Mucosa of stomach (tissue), 1 donor: ENCODE measurements around the gene PPP1R3G.

ENCODE experiments used
- H3K27me3 ChIP-seq: one replicate; pipeline ENCODE4 v1.7.0; 2013; ENCODE audit warnings: mild to moderate bottlenecking, low read length; ENCODE audit not compliant: control insufficient read depth, insufficient read depth
- H3K36me3 ChIP-seq: one replicate; pipeline ENCODE4 v1.7.0; 2013; ENCODE audit warnings: low read length; ENCODE audit not compliant: control insufficient read depth, insufficient read depth
- H3K4me1 ChIP-seq: one replicate; pipeline ENCODE4 v1.7.0; 2013; ENCODE audit warnings: mild to moderate bottlenecking, low read length; ENCODE audit not compliant: control insufficient read depth, insufficient read depth
- H3K4me3 ChIP-seq: one replicate; pipeline ENCODE4 v1.7.0; 2013; ENCODE audit warnings: low read length
- H3K9ac ChIP-seq: one replicate; pipeline ENCODE4 v1.7.0; 2013; ENCODE audit warnings: mild to moderate bottlenecking, low read length, moderate library complexity
- H3K9me3 ChIP-seq: one replicate; pipeline ENCODE4 v1.7.0; 2013; ENCODE audit warnings: mild to moderate bottlenecking, low read length, moderate library complexity; ENCODE audit not compliant: control insufficient read depth
- donor health status: Pancreatic carcinoma.

Gene PPP1R3G

GRCh38 chr6:5125152-5126006, 40.2 kb downstream of the PPP1R3G start:
- H3K4me3 ChIP-seq, result no peak overlapping the region
- no peak overlapping the region for H3K9ac ChIP-seq
- no peaks in the 10 kb centered on the region for H3K36me3 ChIP-seq
- H3K4me1 ChIP-seq, result no peaks in the 10 kb centered on the region
- no peaks in the 10 kb centered on the region for H3K9me3 ChIP-seq
- H3K27me3 ChIP-seq, result no peaks in the 10 kb centered on the region

GRCh38 chr6:5126214-5126613, 41.1 kb downstream of the PPP1R3G start:
- Histone ChIP-seq H3K9ac (no peak overlapping the region), H3K36me3 (no peaks in the 10 kb centered on the region), H3K4me3 (no peak overlapping the region), H3K9me3 (no peaks in the 10 kb centered on the region), H3K27me3 (no peaks in the 10 kb centered on the region), H3K4me1 (no peaks in the 10 kb centered on the region)

GRCh38 chr6:5127106-5127687, 42.1 kb downstream of the PPP1R3G start:
- no peak overlapping the region for H3K4me3 ChIP-seq
- no peaks in the 10 kb centered on the region for H3K4me1 ChIP-seq
- no peaks in the 10 kb centered on the region for H3K9me3 ChIP-seq
- H3K9ac ChIP-seq, result no peak overlapping the region
- H3K36me3 ChIP-seq, result no peaks in the 10 kb centered on the region
- H3K27me3 ChIP-seq, result no peaks in the 10 kb centered on the region

- H3K9ac ChIP-seq, result no peak overlapping the region
- H3K36me3 ChIP-seq, result no peaks in the 10 kb centered on the region
- H3K27me3 ChIP-seq, result no peaks in the 10 kb centered on the region
- no peaks in the 10 kb centered on the region for H3K9me3 ChIP-seq
- H3K4me3 ChIP-seq, result no peak overlapping the region
- H3K4me1 ChIP-seq, result no peaks in the 10 kb centered on the region
Observed at GRCh38 chr6:5128351-5128750, 43.2 kb downstream of the PPP1R3G start.

- no peak overlapping the region for H3K4me3 ChIP-seq
- no peaks in the 10 kb centered on the region for H3K4me1 ChIP-seq
- H3K27me3 ChIP-seq, result no peaks in the 10 kb centered on the region
- H3K36me3 ChIP-seq, result no peaks in the 10 kb centered on the region
- H3K9ac ChIP-seq, result no peak overlapping the region
- no peaks in the 10 kb centered on the region for H3K9me3 ChIP-seq
Observed at GRCh38 chr6:5130135-5130866, 45.2 kb downstream of the PPP1R3G start.

GRCh38 chr6:5132731-5133130, 47.6 kb downstream of the PPP1R3G start:
- Histone ChIP-seq H3K9me3 (no peaks in the 10 kb centered on the region), H3K4me1 (no peaks in the 10 kb centered on the region), H3K36me3 (no peaks in the 10 kb centered on the region), H3K4me3 (no peak overlapping the region), H3K9ac (no peak overlapping the region), H3K27me3 (no peaks in the 10 kb centered on the region)

- Histone ChIP-seq H3K36me3 (no peaks in the 10 kb centered on the region), H3K4me1 (no peaks in the 10 kb centered on the region), H3K4me3 (no peak overlapping the region), H3K27me3 (no peaks in the 10 kb centered on the region), H3K9me3 (no peaks in the 10 kb centered on the region), H3K9ac (no peak overlapping the region)
Observed at GRCh38 chr6:5133943-5134342, 48.8 kb downstream of the PPP1R3G start.

GRCh38 chr6:5135788-5136376, 50.7 kb downstream of the PPP1R3G start:
- Histone ChIP-seq H3K36me3 (no peaks in the 10 kb centered on the region), H3K9ac (no peak overlapping the region), H3K9me3 (no peaks in the 10 kb centered on the region), H3K4me1 (no peaks in the 10 kb centered on the region), H3K27me3 (no peaks in the 10 kb centered on the region), H3K4me3 (no peak overlapping the region)

- no peaks in the 10 kb centered on the region for H3K27me3 ChIP-seq
- no peak overlapping the region for H3K9ac ChIP-seq
- no peaks in the 10 kb centered on the region for H3K4me1 ChIP-seq
- no peak overlapping the region for H3K4me3 ChIP-seq
- H3K36me3 ChIP-seq, result no peaks in the 10 kb centered on the region
- H3K9me3 ChIP-seq, result no peaks in the 10 kb centered on the region
Observed at GRCh38 chr6:5136851-5137250, 51.7 kb downstream of the PPP1R3G start.
